Esophagus muscularis mucosa (tissue), 3 donors: ENCODE results near the gene CEACAM1.

Experiments used
- POLR2A ChIP-seq: fragments of 450-650 bp; IDR thresholded peaks from one replicate; pipeline ENCODE4 v1.6.1; 2017; ENCODE audit warnings: antibody characterized with exemption, moderate library complexity, mild to moderate bottlenecking, low read depth
- POLR2AphosphoS5 ChIP-seq, 2 donors: sonication (generic); formaldehyde crosslinking; IDR thresholded peaks; one replicate each; pipeline ENCODE4 v1.6.1; 2017; ENCODE audit warnings: antibody characterized with exemption in 2 of 2
- TF ChIP-seq, protein P1 (sequence below), 3 experiments: fragments of 200-600 bp in 2 of 3; fragments of 450-650 bp in 1 of 3; sonication (generic) in 2 of 3; IDR thresholded peaks; one replicate each; pipeline ENCODE4 v1.5.1; 2017 to 2019; ENCODE audit warnings: antibody characterized with exemption in 3 of 3, mild to moderate bottlenecking in 2 of 3, moderate library complexity in 1 of 3

- TF ChIP-seq, protein P1, sequence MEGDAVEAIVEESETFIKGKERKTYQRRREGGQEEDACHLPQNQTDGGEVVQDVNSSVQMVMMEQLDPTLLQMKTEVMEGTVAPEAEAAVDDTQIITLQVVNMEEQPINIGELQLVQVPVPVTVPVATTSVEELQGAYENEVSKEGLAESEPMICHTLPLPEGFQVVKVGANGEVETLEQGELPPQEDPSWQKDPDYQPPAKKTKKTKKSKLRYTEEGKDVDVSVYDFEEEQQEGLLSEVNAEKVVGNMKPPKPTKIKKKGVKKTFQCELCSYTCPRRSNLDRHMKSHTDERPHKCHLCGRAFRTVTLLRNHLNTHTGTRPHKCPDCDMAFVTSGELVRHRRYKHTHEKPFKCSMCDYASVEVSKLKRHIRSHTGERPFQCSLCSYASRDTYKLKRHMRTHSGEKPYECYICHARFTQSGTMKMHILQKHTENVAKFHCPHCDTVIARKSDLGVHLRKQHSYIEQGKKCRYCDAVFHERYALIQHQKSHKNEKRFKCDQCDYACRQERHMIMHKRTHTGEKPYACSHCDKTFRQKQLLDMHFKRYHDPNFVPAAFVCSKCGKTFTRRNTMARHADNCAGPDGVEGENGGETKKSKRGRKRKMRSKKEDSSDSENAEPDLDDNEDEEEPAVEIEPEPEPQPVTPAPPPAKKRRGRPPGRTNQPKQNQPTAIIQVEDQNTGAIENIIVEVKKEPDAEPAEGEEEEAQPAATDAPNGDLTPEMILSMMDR (IDR thresholded peaks at IDR 0.05): no peak
- TF ChIP-seq POLR2A (no peak), POLR2AphosphoS5 (IDR thresholded peaks at IDR 0.05) (no peak)
Measured at GRCh38 chr19:42465827-42466280, 62.4 kb downstream of the CEACAM1 start.
